GM21576 (cell line): ENCODE measurements around the gene GIN1.
"Not testable (repeated sequence)": the region's sequence is repeated elsewhere in the genome, so short reads cannot be mapped to it uniquely, and the experiment has no call there.

Experiments used
- ATAC-seq: cut with Tn5 transposase; IDR thresholded peaks from one replicate; pipeline ENCODE4 v1.9.1; 2021; ENCODE audit warnings: mild to moderate bottlenecking, moderate library complexity; ENCODE audit not compliant: unreplicated experiment

Gene GIN1

GRCh38 chr5:103111468-103111867 lies 8.5 kb downstream of the GIN1 start:
- no peak for ATAC-seq

GRCh38 chr5:103110403-103110802 lies 9.5 kb downstream of the GIN1 start:
- no peak for ATAC-seq

GRCh38 chr5:103109277-103109676 lies 10.7 kb downstream of the GIN1 start:
- ATAC-seq = no peak

- ATAC-seq = no peak
Measured at GRCh38 chr5:103108086-103108485, 11.9 kb downstream of the GIN1 start.

- ATAC-seq = no peak
Measured at GRCh38 chr5:103102234-103102633, 17.7 kb downstream of the GIN1 start.

- ATAC-seq = no peak
Measured at GRCh38 chr5:103101079-103101750, 18.7 kb downstream of the GIN1 start.

GRCh38 chr5:103098993-103099392 lies 20.9 kb downstream of the GIN1 start:
- ATAC-seq = no peak

- ATAC-seq = no peak
Measured at GRCh38 chr5:103094737-103095136, 25.2 kb downstream of the GIN1 start.

GRCh38 chr5:103093727-103094126 lies 26.2 kb downstream of the GIN1 start:
- ATAC-seq = no peak

GRCh38 chr5:103092676-103093075 lies 27.3 kb downstream of the GIN1 start:
- ATAC-seq = no peak

- ATAC-seq = no peak
Measured at GRCh38 chr5:103090791-103091190, 29.1 kb downstream of the GIN1 start.

- ATAC-seq = no peak
Measured at GRCh38 chr5:103089272-103089671, 30.7 kb downstream of the GIN1 start.

- no peak for ATAC-seq
Measured at GRCh38 chr5:103086547-103086946, 33.4 kb downstream of the GIN1 start.

GRCh38 chr5:103079796-103080195 lies 40.1 kb downstream of the GIN1 start:
- ATAC-seq = no peak

- no peak for ATAC-seq
Measured at GRCh38 chr5:103075442-103075841, 44.5 kb downstream of the GIN1 start.

GRCh38 chr5:103073500-103073899 lies 46.4 kb downstream of the GIN1 start:
- ATAC-seq = not testable (repeated sequence)

- no peak for ATAC-seq
Measured at GRCh38 chr5:103066326-103066725, 53.6 kb downstream of the GIN1 start.

- ATAC-seq = no peak
Measured at GRCh38 chr5:103060424-103060954, 59.4 kb downstream of the GIN1 start.

GRCh38 chr5:103059525-103059924 lies 60.4 kb downstream of the GIN1 start:
- no peak for ATAC-seq

GRCh38 chr5:103057208-103058130 lies 62.5 kb downstream of the GIN1 start:
- ATAC-seq = no peak

- not testable (repeated sequence) for ATAC-seq
Measured at GRCh38 chr5:103046706-103047105, 73.2 kb downstream of the GIN1 start.
